Keratinocyte (primary cell): ENCODE results near the gene CXXC4. TPM values are rescaled to one million over a fixed set of nuclear protein-coding genes. Genes with fewer than 3 reads are reported as not detected.

Source experiments
- DNase-seq: peaks from one replicate; pipeline ENCODE4 v3.0.0-alpha.2; 2011; ENCODE audit warnings: low read depth, missing footprints, low spot score
- FAIRE-seq: peaks from 2 replicates; lab custom pipeline; 2011; peaks lifted over from hg19 to GRCh38; lab: Jason Lieb, UNC
- H2AFZ ChIP-seq: 2 replicates; pipeline ENCODE4 v1.6.0; 2012; ENCODE audit warnings: low read length, control low read depth, inconsistent platforms; ENCODE audit not compliant: control insufficient read depth
- H3K27ac ChIP-seq: 2 replicates; pipeline ENCODE4 v1.5.1; 2011; ENCODE audit warnings: low read length; ENCODE audit not compliant: control insufficient read depth, insufficient read depth
- H3K27me3 ChIP-seq: 3 replicates; pipeline ENCODE4 v1.6.0; 2011; ENCODE audit warnings: low read length; ENCODE audit not compliant: control insufficient read depth, insufficient read depth; ENCODE audit errors: extremely low read depth
- H3K36me3 ChIP-seq, 2 experiments: 2 replicates in 1 of 2; 3 replicates in 1 of 2; pipeline ENCODE4 v1.5.1; 2011; ENCODE audit warnings: low read length in 2 of 2, mild to moderate bottlenecking in 1 of 2; ENCODE audit not compliant: control insufficient read depth in 2 of 2, insufficient read depth in 2 of 2; ENCODE audit errors: extremely low read depth in 1 of 2
- H3K4me1 ChIP-seq: 3 replicates; pipeline ENCODE4 v1.5.1; 2011; ENCODE audit warnings: low read length; ENCODE audit not compliant: control insufficient read depth, insufficient read depth; ENCODE audit errors: extremely low read depth
- H3K4me2 ChIP-seq: 3 replicates; pipeline ENCODE4 v1.6.0; 2011; ENCODE audit warnings: low read depth, low read length; ENCODE audit not compliant: control insufficient read depth, insufficient read depth; ENCODE audit errors: extremely low read depth
- H3K4me3 ChIP-seq, 3 experiments: fragments of 200-600 bp in 1 of 3; sonication (generic) in 1 of 3; 2 replicates in 2 of 3; 3 replicates in 1 of 3; pipeline ENCODE4 v1.5.1; 2011 to 2016; ENCODE audit warnings: low read length in 3 of 3, mild to moderate bottlenecking in 3 of 3, control low read depth in 2 of 3, inconsistent platforms in 1 of 3, low read depth in 1 of 3, mixed read lengths in 1 of 3, mixed run types in 1 of 3, moderate library complexity in 1 of 3; ENCODE audit not compliant: control insufficient read depth in 2 of 3, insufficient read depth in 2 of 3; ENCODE audit errors: extremely low read depth in 1 of 3
- H3K79me2 ChIP-seq: 2 replicates; pipeline ENCODE4 v1.6.0; 2012; ENCODE audit warnings: low read length; ENCODE audit not compliant: control insufficient read depth, insufficient read depth
- H3K9ac ChIP-seq: 3 replicates; pipeline ENCODE4 v1.6.0; 2011; ENCODE audit warnings: low read length; ENCODE audit not compliant: control insufficient read depth, insufficient read depth; ENCODE audit errors: extremely low read depth
- H3K9me1 ChIP-seq: 3 replicates; pipeline ENCODE4 v1.6.0; 2011; ENCODE audit warnings: low read length; ENCODE audit not compliant: control insufficient read depth, insufficient read depth; ENCODE audit errors: extremely low read depth
- H3K9me3 ChIP-seq: 2 replicates; pipeline ENCODE4 v1.5.1; 2012; ENCODE audit warnings: low read depth, low read length; ENCODE audit not compliant: control insufficient read depth
- H4K20me1 ChIP-seq: 3 replicates; pipeline ENCODE4 v1.6.0; 2011; ENCODE audit warnings: low read length; ENCODE audit not compliant: control insufficient read depth, insufficient read depth; ENCODE audit errors: extremely low read depth
- EZH2 ChIP-seq: IDR thresholded peaks from one replicate; pipeline ENCODE4 v1.6.1; 2012; ENCODE audit warnings: inconsistent platforms, mild to moderate bottlenecking, low read length, moderate library complexity
- dilution Hi-C: fragments of 300-500 bp; cut with MboI; formaldehyde crosslinking; loops from one replicate; pipeline ENCODE4 v1.7.0; 2020; ENCODE audit warnings: low sequenced_read_pairs; ENCODE audit not compliant: extremely low pct_ligation_motif_present
- polyA plus RNA-seq, 5 experiments: library from polyadenylated mRNA; depleted of rRNA in 3 of 5; stranded (reverse) in 3 of 5; stranded (forward) in 1 of 5; unstranded in 1 of 5; fragments of >200 nt; gene quantifications; 1 replicate in 1 of 5; 2 replicates in 3 of 5; 3 replicates in 1 of 5; pipeline versions ENCODE4 v1.2.1 to v1.2.3, GENCODE V29; 2011 to 2012; ENCODE audit warnings: missing spikeins in 2 of 5, low read depth in 1 of 5, low replicate concordance in 1 of 5
- TF ChIP-seq, protein P1 (sequence below), 3 experiments: IDR thresholded peaks in 1 of 3; conservative IDR thresholded peaks in 1 of 3; optimal IDR thresholded peaks in 1 of 3; 2 replicates in 2 of 3; 3 replicates in 1 of 3; pipeline versions ENCODE3 to v1.5.1; 2011; ENCODE audit warnings: low read length in 3 of 3, mild to moderate bottlenecking in 3 of 3, moderate library complexity in 2 of 3, control low read depth in 1 of 3, inconsistent platforms in 1 of 3; ENCODE audit not compliant: insufficient read depth in 2 of 3; ENCODE audit errors: extremely low read depth in 1 of 3

The CXXC4 gene
- polyA plus RNA-seq, 1 donor (not counting 4 experiments of a cell fraction or from before 2014, with no cell fraction given): 0.01 TPM

DNA sequence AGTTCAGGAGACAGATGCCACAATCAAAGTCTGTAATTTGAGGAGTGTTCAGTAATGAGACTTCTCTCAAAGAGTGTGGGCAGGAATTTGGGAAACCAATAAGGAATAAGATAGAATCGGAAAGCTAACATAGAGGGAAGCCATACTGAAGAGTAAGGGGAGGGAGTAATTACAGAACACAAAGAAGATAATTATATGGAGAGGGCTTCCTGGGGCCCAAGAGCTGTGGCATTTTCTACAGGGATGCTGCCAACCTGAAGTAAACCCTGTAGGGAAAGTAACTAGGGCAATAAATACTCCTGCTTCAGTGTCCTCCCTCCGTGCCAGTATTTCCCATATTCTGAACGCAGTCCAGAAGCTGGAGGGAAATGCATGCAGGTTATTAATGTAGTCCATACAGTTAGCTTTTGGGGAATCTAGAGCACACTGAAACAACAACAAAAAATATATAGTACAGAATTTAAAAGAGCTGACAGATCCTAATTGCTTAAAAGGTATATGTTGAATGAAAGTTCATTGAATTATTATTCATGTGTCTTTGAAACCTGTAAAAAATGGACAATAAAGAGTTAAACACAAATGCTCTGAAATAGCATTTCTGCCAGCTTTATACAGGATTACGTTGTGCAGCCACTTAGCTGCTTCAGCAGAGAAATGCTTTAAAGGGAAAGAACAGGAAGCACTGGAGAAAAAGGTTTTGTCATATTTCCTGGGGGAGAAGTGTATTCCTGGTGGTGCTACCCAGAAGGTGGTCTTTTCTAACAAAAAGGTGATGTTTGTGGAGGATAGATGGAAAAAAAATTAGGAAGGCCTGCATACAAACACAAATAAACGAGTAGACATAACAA lies 48.0 kb downstream of the CXXC4 start:
- no peak overlapping the region for H2AFZ ChIP-seq
- dilution Hi-C loops: no loop called here
- no peak overlapping the region for H3K9ac ChIP-seq

DNA sequence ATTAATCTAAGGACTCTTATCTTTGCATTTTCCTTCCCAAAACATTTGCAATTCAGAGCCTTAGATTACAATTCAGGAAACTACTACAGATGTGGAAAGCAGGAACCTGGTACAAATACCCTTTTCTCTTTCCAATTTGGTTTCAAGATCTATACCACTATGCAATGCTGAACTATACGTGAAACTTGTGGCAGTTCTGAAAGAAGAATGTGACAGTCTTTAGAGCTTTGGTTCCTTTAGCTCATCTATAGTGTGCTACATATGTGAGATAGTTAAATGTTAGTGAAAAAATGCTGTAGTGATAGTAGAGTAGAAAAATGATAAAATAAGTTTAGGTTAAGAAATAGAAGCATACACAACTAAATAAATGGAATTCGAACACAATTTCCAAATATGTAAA lies 50.0 kb downstream of the CXXC4 start:
- Histone ChIP-seq H3K27me3 (no peaks in the 10 kb centered on the region), H3K4me3 (no peak overlapping the region), H3K9me1 (no peaks in the 10 kb centered on the region), H4K20me1 (no peaks in the 10 kb centered on the region), H2AFZ (no peak overlapping the region), H3K27ac (no peak overlapping the region), H3K36me3 (no peaks in the 10 kb centered on the region), H3K9ac (no peak overlapping the region), H3K4me2 (no peak overlapping the region), H3K79me2 (no peaks in the 10 kb centered on the region), H3K4me1 (no peaks in the 10 kb centered on the region), H3K9me3 (no peaks in the 10 kb centered on the region)
- TF ChIP-seq, protein P1, sequence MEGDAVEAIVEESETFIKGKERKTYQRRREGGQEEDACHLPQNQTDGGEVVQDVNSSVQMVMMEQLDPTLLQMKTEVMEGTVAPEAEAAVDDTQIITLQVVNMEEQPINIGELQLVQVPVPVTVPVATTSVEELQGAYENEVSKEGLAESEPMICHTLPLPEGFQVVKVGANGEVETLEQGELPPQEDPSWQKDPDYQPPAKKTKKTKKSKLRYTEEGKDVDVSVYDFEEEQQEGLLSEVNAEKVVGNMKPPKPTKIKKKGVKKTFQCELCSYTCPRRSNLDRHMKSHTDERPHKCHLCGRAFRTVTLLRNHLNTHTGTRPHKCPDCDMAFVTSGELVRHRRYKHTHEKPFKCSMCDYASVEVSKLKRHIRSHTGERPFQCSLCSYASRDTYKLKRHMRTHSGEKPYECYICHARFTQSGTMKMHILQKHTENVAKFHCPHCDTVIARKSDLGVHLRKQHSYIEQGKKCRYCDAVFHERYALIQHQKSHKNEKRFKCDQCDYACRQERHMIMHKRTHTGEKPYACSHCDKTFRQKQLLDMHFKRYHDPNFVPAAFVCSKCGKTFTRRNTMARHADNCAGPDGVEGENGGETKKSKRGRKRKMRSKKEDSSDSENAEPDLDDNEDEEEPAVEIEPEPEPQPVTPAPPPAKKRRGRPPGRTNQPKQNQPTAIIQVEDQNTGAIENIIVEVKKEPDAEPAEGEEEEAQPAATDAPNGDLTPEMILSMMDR (optimal IDR thresholded peaks at IDR 0.05 in 1 of 3, IDR thresholded peaks at IDR 0.05 in 1 of 3, conservative IDR thresholded peaks at IDR 0.05 in 1 of 3; ENCODE audit: extremely low read depth in 1 of 3, insufficient read depth in 2 of 3, low read length in 3 of 3): no peak
- TF ChIP-seq EZH2: no peak
- dilution Hi-C loops: no loop called here
- DNase-seq: no peak
- FAIRE-seq: no peak

More for the DNA sequence above, 48.0 kb downstream of the CXXC4 start:
- H3K4me1 ChIP-seq: no peaks in the 10 kb centered on the region
- no peak overlapping the region for H3K4me3 ChIP-seq
- no peaks in the 10 kb centered on the region for H3K9me1 ChIP-seq
- no peaks in the 10 kb centered on the region for H3K27me3 ChIP-seq
- no peak for FAIRE-seq
- no peaks in the 10 kb centered on the region for H3K36me3 ChIP-seq
- H4K20me1 ChIP-seq: no peaks in the 10 kb centered on the region
- H3K9me3 ChIP-seq: no peaks in the 10 kb centered on the region
- no peak overlapping the region for H3K27ac ChIP-seq
- TF ChIP-seq EZH2: no peak
- TF ChIP-seq, protein P1 (optimal IDR thresholded peaks at IDR 0.05 in 1 of 3, IDR thresholded peaks at IDR 0.05 in 1 of 3, conservative IDR thresholded peaks at IDR 0.05 in 1 of 3; ENCODE audit: extremely low read depth in 1 of 3, insufficient read depth in 2 of 3, low read length in 3 of 3): no peak
- no peak overlapping the region for H3K4me2 ChIP-seq
- DNase-seq: no peak
- H3K79me2 ChIP-seq: no peaks in the 10 kb centered on the region
